ENCODE measurements around the gene LCN2.

Gene LCN2

GRCh38 chr9:128145951-128146351, 3.3 kb upstream of the LCN2 start:
- Histone ChIP-seq H3F3A (ENCODE audit: insufficient read depth, low read length) (no peaks in the 10 kb centered on the region), H3K27me3 (replicated peaks; ENCODE audit: insufficient read depth, low read length) (peaks cover 7% of the 10 kb centered on the region; the same call in 1 of the 2 replicates), H3K9me3 (replicated peaks; ENCODE audit: insufficient read depth, low read length) (no peaks in the 10 kb centered on the region), H3K79me2 (ENCODE audit: low read length) (no peaks in the 10 kb centered on the region), H3K27ac (ENCODE audit: low read length) (no peak overlapping the region), H3K4me2 (ENCODE audit: low read depth, low read length) (no peak overlapping the region), H2AFZ (ENCODE audit: low read length) (no peak overlapping the region), H3K4me1 (ENCODE audit: low read length) (no peaks in the 10 kb centered on the region), H3K4me3 (ENCODE audit: low read length) (no peak overlapping the region), H4K20me1 (ENCODE audit: insufficient read depth, low read length) (no peaks in the 10 kb centered on the region), H3K36me3 (replicated peaks; ENCODE audit: insufficient read depth, low read length) (no peaks in the 10 kb centered on the region), H3K9me2 (replicated peaks; ENCODE audit: insufficient read depth, low read length) (no peaks in the 10 kb centered on the region), H3K9ac (ENCODE audit: low read length) (no peak overlapping the region)
- DNase-seq = no peak
- TF ChIP-seq EZH2phosphoT487 (IDR thresholded peaks at IDR 0.05; ENCODE audit: low read length) = no peak
- TF ChIP-seq, protein P1, sequence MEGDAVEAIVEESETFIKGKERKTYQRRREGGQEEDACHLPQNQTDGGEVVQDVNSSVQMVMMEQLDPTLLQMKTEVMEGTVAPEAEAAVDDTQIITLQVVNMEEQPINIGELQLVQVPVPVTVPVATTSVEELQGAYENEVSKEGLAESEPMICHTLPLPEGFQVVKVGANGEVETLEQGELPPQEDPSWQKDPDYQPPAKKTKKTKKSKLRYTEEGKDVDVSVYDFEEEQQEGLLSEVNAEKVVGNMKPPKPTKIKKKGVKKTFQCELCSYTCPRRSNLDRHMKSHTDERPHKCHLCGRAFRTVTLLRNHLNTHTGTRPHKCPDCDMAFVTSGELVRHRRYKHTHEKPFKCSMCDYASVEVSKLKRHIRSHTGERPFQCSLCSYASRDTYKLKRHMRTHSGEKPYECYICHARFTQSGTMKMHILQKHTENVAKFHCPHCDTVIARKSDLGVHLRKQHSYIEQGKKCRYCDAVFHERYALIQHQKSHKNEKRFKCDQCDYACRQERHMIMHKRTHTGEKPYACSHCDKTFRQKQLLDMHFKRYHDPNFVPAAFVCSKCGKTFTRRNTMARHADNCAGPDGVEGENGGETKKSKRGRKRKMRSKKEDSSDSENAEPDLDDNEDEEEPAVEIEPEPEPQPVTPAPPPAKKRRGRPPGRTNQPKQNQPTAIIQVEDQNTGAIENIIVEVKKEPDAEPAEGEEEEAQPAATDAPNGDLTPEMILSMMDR (IDR thresholded peaks at IDR 0.05; ENCODE audit: low read length) = no peak
- no peak for TF ChIP-seq EZH2 (optimal IDR thresholded peaks at IDR 0.05; ENCODE audit: low read depth, low read length)

DNA sequence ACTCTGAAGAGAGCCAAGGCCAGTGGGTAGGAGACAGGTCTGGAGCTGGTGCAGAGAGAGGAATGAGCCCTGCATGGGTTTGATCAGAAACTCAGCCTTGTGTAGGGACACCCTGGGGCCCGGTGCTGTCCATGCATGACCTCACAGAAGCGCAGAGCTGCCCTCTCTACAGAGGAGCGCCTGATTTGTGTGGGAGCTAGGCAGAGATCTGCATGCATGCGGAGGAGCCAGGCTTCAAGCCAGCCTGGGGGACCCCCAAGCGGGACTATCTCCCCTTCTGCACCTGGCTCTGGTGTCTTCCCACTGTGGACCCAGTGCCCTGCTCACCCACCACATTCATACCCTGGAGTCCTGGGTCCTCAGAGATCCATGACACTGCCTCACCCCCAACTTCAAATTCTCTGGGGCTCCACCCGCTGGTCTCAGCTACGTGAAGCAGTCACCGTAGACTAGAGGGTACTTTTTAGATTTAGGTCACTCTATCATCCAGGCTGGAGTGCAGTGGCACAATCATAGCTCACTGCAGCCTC, 2.6 kb upstream of the LCN2 start:
- Histone ChIP-seq H4K20me1 (ENCODE audit: insufficient read depth, low read length) (no peaks in the 10 kb centered on the region), H3K9me3 (replicated peaks; ENCODE audit: insufficient read depth, low read length) (no peaks in the 10 kb centered on the region), H3K27ac (ENCODE audit: low read length) (no peak overlapping the region), H3K79me2 (ENCODE audit: low read length) (no peaks in the 10 kb centered on the region), H3K36me3 (replicated peaks; ENCODE audit: insufficient read depth, low read length) (no peaks in the 10 kb centered on the region), H3K4me1 (ENCODE audit: low read length) (no peaks in the 10 kb centered on the region), H3F3A (ENCODE audit: insufficient read depth, low read length) (no peaks in the 10 kb centered on the region), H3K4me3 (ENCODE audit: low read length) (no peak overlapping the region), H3K9me2 (replicated peaks; ENCODE audit: insufficient read depth, low read length) (no peaks in the 10 kb centered on the region), H2AFZ (ENCODE audit: low read length) (no peak overlapping the region), H3K27me3 (replicated peaks; ENCODE audit: insufficient read depth, low read length) (peaks cover 7% of the 10 kb centered on the region; the same call in 1 of the 2 replicates), H3K4me2 (ENCODE audit: low read depth, low read length) (no peak overlapping the region), H3K9ac (ENCODE audit: low read length) (no peak overlapping the region)
- no peak for DNase-seq
- no peak for TF ChIP-seq EZH2phosphoT487 (IDR thresholded peaks at IDR 0.05; ENCODE audit: low read length)
- no peak for TF ChIP-seq EZH2 (optimal IDR thresholded peaks at IDR 0.05; ENCODE audit: low read depth, low read length)
- TF ChIP-seq, protein P1 (IDR thresholded peaks at IDR 0.05; ENCODE audit: low read length) = no peak

- Histone ChIP-seq H3K9ac (ENCODE audit: low read length) (no peak overlapping the region), H2AFZ (ENCODE audit: low read length) (no peak overlapping the region), H3K79me2 (ENCODE audit: low read length) (no peaks in the 10 kb centered on the region), H3K27ac (ENCODE audit: low read length) (no peak overlapping the region), H4K20me1 (ENCODE audit: insufficient read depth, low read length) (no peaks in the 10 kb centered on the region), H3K9me3 (replicated peaks; ENCODE audit: insufficient read depth, low read length) (no peaks in the 10 kb centered on the region), H3K27me3 (replicated peaks; ENCODE audit: insufficient read depth, low read length) (peaks cover 7% of the 10 kb centered on the region; the same call in 1 of the 2 replicates), H3K4me3 (ENCODE audit: low read length) (no peak overlapping the region), H3K4me2 (ENCODE audit: low read depth, low read length) (no peak overlapping the region), H3K4me1 (ENCODE audit: low read length) (no peaks in the 10 kb centered on the region), H3K9me2 (replicated peaks; ENCODE audit: insufficient read depth, low read length) (no peaks in the 10 kb centered on the region), H3K36me3 (replicated peaks; ENCODE audit: insufficient read depth, low read length) (no peaks in the 10 kb centered on the region), H3F3A (ENCODE audit: insufficient read depth, low read length) (no peaks in the 10 kb centered on the region)
- TF ChIP-seq EZH2phosphoT487 (IDR thresholded peaks at IDR 0.05; ENCODE audit: low read length) (no peak), EZH2 (optimal IDR thresholded peaks at IDR 0.05; ENCODE audit: low read depth, low read length) (no peak)
- TF ChIP-seq, protein P1 (IDR thresholded peaks at IDR 0.05; ENCODE audit: low read length) = no peak
- DNase-seq = no peak
Observed at GRCh38 chr9:128148509-128149000, 698 bp upstream of the LCN2 start.
